GM19023 (cell line): ENCODE measurements around the gene EIF3F.

Experiments
- ATAC-seq: cut with Tn5 transposase; IDR thresholded peaks from one replicate; pipeline ENCODE4 v1.9.1; 2021; ENCODE audit warnings: mild to moderate bottlenecking, moderate library complexity; ENCODE audit not compliant: unreplicated experiment

Gene EIF3F

DNA sequence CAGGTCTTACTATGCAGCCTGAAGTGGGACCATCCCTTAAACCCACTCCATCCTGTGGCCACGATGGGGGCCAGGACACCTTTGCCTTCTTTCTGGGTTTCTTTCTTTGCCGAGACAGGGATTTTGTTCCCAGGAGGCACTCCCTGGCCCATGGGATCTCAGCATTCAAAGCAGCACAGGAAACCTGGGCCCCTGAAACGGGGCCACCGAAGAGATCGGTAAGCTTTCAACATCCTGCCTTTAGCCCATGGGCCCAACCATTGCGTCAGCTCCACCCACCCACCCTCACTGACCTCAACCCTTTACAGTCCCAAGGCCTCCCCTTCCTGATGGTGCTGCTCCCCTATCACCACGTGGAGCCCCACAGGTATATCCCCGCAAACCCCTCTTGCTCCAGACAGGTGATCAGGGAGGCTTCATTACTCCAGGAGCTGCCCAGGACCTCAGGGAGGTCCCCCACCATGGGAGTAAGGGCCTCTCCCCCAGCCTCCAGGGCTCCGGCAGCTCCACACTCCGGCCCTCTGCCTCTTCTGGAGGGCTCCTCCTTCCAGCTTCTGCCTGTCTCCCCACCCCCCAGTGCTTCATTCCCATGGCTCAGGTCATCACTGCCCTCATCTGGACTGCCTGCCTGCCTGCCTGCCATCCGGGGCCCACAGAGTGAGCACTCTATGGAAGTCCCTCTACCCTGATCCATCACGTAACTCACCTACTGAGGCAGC is 51.8 kb downstream of the EIF3F start:
- no peak for ATAC-seq

GRCh38 chr11:8039530-8040260 is 52.6 kb downstream of the EIF3F start:
- no peak for ATAC-seq

DNA sequence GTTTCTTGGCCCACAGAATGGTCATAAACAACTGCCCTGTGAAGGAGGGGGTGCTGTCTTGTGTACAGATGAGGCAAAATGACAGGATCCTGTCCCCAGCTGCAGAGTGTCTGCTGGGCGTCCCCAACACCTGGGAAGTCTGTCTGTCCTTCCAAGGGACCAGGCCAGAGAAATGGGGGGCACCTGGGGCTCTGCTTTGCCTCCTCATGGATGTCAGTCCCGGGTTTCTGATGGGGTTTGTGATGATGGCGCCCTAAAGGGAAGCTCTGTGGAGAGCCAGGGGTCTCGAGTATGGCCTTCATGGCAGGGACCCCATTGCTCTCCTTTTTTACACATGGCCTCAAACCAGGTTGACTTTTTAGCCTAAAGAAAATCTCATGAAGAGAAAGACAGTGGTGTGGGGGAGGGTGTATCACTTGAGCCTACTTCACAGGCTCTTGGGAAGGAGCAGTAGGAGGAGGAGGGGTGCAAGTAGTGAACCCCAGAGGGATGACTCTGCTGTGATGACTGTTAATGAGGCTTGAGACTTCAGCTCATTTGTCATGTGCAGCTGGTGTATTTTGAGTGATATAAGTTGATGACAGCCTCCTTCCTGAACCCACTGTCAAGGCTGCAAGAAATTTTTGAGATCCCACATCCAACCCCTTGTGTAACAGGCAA is 53.3 kb downstream of the EIF3F start:
- no peak for ATAC-seq

- ATAC-seq, result no peak
Observed at GRCh38 chr11:8040921-8041285, 53.8 kb downstream of the EIF3F start.

DNA sequence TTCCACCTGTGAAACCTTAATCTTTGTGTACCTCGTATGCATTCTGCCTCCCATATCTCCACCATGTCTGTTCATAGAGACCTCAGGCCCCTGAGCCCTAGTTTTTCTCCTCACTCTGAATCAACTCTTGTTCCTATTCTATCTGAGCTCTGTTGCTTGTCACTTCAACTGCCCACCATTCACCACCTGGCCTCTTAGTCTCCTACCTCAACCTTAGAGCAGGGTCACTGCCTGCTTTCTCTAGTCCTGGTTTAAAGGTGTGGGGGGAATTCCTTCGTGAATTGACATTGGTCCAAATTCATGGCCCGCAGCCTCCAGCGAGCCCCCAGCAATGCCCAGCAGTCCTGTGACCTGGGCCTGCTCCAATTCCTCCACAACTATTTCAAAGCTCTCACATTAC is 54.4 kb downstream of the EIF3F start:
- ATAC-seq, result no peak

DNA sequence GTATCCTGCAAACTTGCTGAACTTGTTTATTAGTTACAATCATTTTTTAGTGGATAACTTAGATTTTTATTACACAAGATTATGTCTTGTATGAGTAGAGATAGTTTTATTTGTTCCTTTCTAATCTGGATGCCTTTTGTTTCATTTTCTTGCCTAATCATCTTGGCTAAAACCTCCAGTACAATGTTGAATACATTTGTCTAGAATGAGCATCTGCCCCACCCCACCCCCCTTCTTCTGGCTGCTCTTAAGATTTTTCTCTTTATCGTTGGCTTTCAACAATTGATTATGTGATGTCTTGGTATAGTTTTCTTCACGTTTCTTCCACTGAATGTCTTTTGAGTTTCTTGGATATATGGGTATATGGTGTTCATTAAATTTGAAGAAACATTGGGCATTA is 56.6 kb downstream of the EIF3F start:
- no peak for ATAC-seq

- ATAC-seq, result no peak
Observed at GRCh38 chr11:8045839-8046238, 58.7 kb downstream of the EIF3F start.

- no peak for ATAC-seq
Observed at GRCh38 chr11:8047382-8047781, 60.2 kb downstream of the EIF3F start.

- ATAC-seq, result no peak
Observed at GRCh38 chr11:8049084-8049483, 61.9 kb downstream of the EIF3F start.
